IMR-90 (cell line): Measurements from ENCODE around the gene CIDEA. TPM values are rescaled to one million over a fixed set of nuclear protein-coding genes. Genes with fewer than 3 reads are reported as not detected.

Experiments
- ATAC-seq: fragments of 200-7000 bp; cut with Tn5 transposase; 2 replicates; pipeline ENCODE4 v1.9.1; 2020; ENCODE audit warnings: low read depth, mild to moderate bottlenecking, moderate library complexity
- BruUV-seq: library from RNA; stranded (reverse); fragments of 400-500 nt; replicated peaks from 2 replicates; lab custom pipeline; 2021; lab: Mats Ljungman, UMichigan
- CTCF ChIA-PET: fragments of 300-600 bp; formaldehyde crosslinking; extraction: SDS; loops from one replicate; lab custom pipeline; 2021; ENCODE audit warnings: antibody characterized with exemption; lab: Yijun Ruan, JAX
- POLR2A ChIA-PET: fragments of 300-600 bp; sonication (Branson Sonifier 250); formaldehyde crosslinking; loops from one replicate; lab custom pipeline; 2022; ENCODE audit warnings: antibody characterized with exemption; ENCODE audit not compliant: unreplicated experiment; lab: Charles Lee
- DNase-seq: peaks from one replicate; pipeline ENCODE4 v3.0.0; 2013
- H2AFZ ChIP-seq: replicated peaks from 2 replicates; pipeline ENCODE3; 2013; ENCODE audit warnings: low read length, mild to moderate bottlenecking; ENCODE audit not compliant: poor library complexity
- H2AK5ac ChIP-seq: 2 replicates; pipeline ENCODE4 v1.6.1; 2013; ENCODE audit warnings: low read depth, low read length, inconsistent platforms
- H2AK9ac ChIP-seq: replicated peaks from 2 replicates; pipeline ENCODE3; 2013; ENCODE audit warnings: mild to moderate bottlenecking, low read depth, low read length, moderate library complexity; ENCODE audit not compliant: poor library complexity
- H2BK120ac ChIP-seq: 2 replicates; pipeline ENCODE4 v1.6.1; 2013; ENCODE audit warnings: low read depth, low read length, inconsistent platforms
- H2BK15ac ChIP-seq: 3 replicates; pipeline ENCODE4 v1.6.1; 2013; ENCODE audit warnings: low read depth, low read length, inconsistent platforms
- H2BK20ac ChIP-seq: 2 replicates; pipeline ENCODE4 v1.6.1; 2013; ENCODE audit warnings: low read depth, mild to moderate bottlenecking, inconsistent platforms, low read length, moderate library complexity
- H2BK5ac ChIP-seq: 2 replicates; pipeline ENCODE4 v1.6.1; 2013; ENCODE audit warnings: mild to moderate bottlenecking, low read depth, low read length, inconsistent platforms; ENCODE audit not compliant: poor library complexity, severe bottlenecking
- H3K14ac ChIP-seq: replicated peaks from 2 replicates; pipeline ENCODE4 v1.6.1; 2013; ENCODE audit warnings: low read depth, low read length, inconsistent platforms
- H3K18ac ChIP-seq: 2 replicates; pipeline ENCODE4 v1.6.1; 2013; ENCODE audit warnings: low read depth, low read length, control low read depth
- H3K23ac ChIP-seq: 2 replicates; pipeline ENCODE4 v1.6.1; 2013; ENCODE audit warnings: low read depth, low read length, inconsistent platforms
- H3K27ac ChIP-seq: 2 replicates; pipeline ENCODE4 v1.5.1; 2013; ENCODE audit warnings: mild to moderate bottlenecking, control low read depth, low read length; ENCODE audit not compliant: insufficient read depth
- H3K27me3 ChIP-seq: 2 replicates; pipeline ENCODE4 v1.6.1; 2013; ENCODE audit warnings: low read length; ENCODE audit not compliant: control insufficient read depth, insufficient read depth
- H3K36me3 ChIP-seq: 2 replicates; pipeline ENCODE4 v1.6.1; 2013; ENCODE audit warnings: low read length, mixed read lengths; ENCODE audit not compliant: control insufficient read depth, insufficient read depth
- H3K4ac ChIP-seq: 2 replicates; pipeline ENCODE4 v1.6.1; 2013; ENCODE audit warnings: low read depth, low read length, inconsistent platforms
- H3K4me1 ChIP-seq: 2 replicates; pipeline ENCODE4 v1.6.1; 2013; ENCODE audit warnings: low read length, mixed read lengths; ENCODE audit not compliant: control insufficient read depth, insufficient read depth
- H3K4me2 ChIP-seq: 2 replicates; pipeline ENCODE4 v1.6.1; 2013; ENCODE audit warnings: low read depth, mild to moderate bottlenecking, control low read depth, low read length, moderate library complexity
- H3K4me3 ChIP-seq: 2 replicates; pipeline ENCODE4 v1.5.1; 2013; ENCODE audit warnings: low read depth, mild to moderate bottlenecking, control low read depth, low read length, moderate library complexity; ENCODE audit not compliant: insufficient read depth
- H3K56ac ChIP-seq: 2 replicates; pipeline ENCODE4 v1.6.1; 2013; ENCODE audit warnings: low read length, inconsistent platforms; ENCODE audit not compliant: insufficient read depth; ENCODE audit errors: extremely low read depth
- H3K79me1 ChIP-seq, 2 experiments: 2 replicates each; pipeline ENCODE4 v1.6.1; 2013; ENCODE audit warnings: low read length in 2 of 2, inconsistent platforms in 1 of 2, low read depth in 1 of 2
- H3K9ac ChIP-seq: 2 replicates; pipeline ENCODE4 v1.6.1; 2013; ENCODE audit warnings: low read depth, low read length, control low read depth
- H3K9me1 ChIP-seq: 2 replicates; pipeline ENCODE4 v1.6.1; 2013; ENCODE audit warnings: low read length, inconsistent platforms; ENCODE audit not compliant: insufficient read depth
- H3K9me3 ChIP-seq: 2 replicates; pipeline ENCODE4 v1.6.1; 2013; ENCODE audit warnings: low read length; ENCODE audit not compliant: control insufficient read depth, insufficient read depth
- H4K20me1 ChIP-seq: 2 replicates; pipeline ENCODE4 v1.6.1; 2013; ENCODE audit warnings: low read length, inconsistent platforms; ENCODE audit not compliant: insufficient read depth
- H4K5ac ChIP-seq: 2 replicates; pipeline ENCODE4 v1.6.1; 2013; ENCODE audit warnings: mild to moderate bottlenecking, low read depth, low read length, control low read depth
- H4K8ac ChIP-seq, 2 experiments: 2 replicates each; pipeline ENCODE4 v1.6.1; 2013; ENCODE audit warnings: low read depth in 2 of 2, low read length in 2 of 2, control low read depth in 1 of 2, inconsistent platforms in 1 of 2
- H4K91ac ChIP-seq: 2 replicates; pipeline ENCODE4 v1.6.1; 2013; ENCODE audit warnings: low read depth, low read length, inconsistent platforms; ENCODE audit not compliant: insufficient read depth
- BHLHE40 ChIP-seq: fragments of 150-350 bp; IDR thresholded peaks from 2 replicates; pipeline ENCODE4 v1.6.1; 2016; ENCODE audit warnings: mild to moderate bottlenecking, low read depth, low read length
- CEBPB ChIP-seq: IDR thresholded peaks from 2 replicates; pipeline ENCODE4 v1.6.1; 2012; ENCODE audit warnings: low read depth, low read length, improper control_type of control experiment
- CHD1 ChIP-seq: IDR thresholded peaks from 2 replicates; pipeline ENCODE4 v1.6.1; 2012; ENCODE audit warnings: low read depth, low read length, improper control_type of control experiment
- FOS ChIP-seq: fragments of 150-350 bp; IDR thresholded peaks from 2 replicates; pipeline ENCODE4 v1.6.1; 2016; ENCODE audit warnings: low read depth, low read length
- MAFK ChIP-seq: IDR thresholded peaks from 2 replicates; pipeline ENCODE4 v1.6.1; 2012; ENCODE audit warnings: low read depth, low read length, improper control_type of control experiment
- MAZ ChIP-seq: IDR thresholded peaks from 2 replicates; pipeline ENCODE4 v1.6.1; 2012; ENCODE audit warnings: low read depth, mild to moderate bottlenecking, low read length, improper control_type of control experiment, moderate library complexity, borderline replicate concordance
- POLR2A ChIP-seq: IDR thresholded peaks from 2 replicates; pipeline ENCODE4 v1.6.1; 2012; ENCODE audit warnings: mild to moderate bottlenecking, low read depth, low read length
- RAD21 ChIP-seq: IDR thresholded peaks from 2 replicates; pipeline ENCODE4 v1.6.1; 2012; ENCODE audit warnings: low read length, improper control_type of control experiment
- RCOR1 ChIP-seq: IDR thresholded peaks from 2 replicates; pipeline ENCODE4 v1.6.1; 2012; ENCODE audit warnings: mild to moderate bottlenecking, low read length, improper control_type of control experiment; ENCODE audit not compliant: insufficient replicate concordance
- RFX5 ChIP-seq: IDR thresholded peaks from 2 replicates; pipeline ENCODE4 v1.8.0; 2012; ENCODE audit warnings: low read depth, mild to moderate bottlenecking, low read length, moderate library complexity
- SMC3 ChIP-seq: fragments of 150-350 bp; IDR thresholded peaks from 2 replicates; pipeline ENCODE4 v1.6.1; 2016; ENCODE audit warnings: low read depth, mild to moderate bottlenecking, antibody characterized with exemption, low read length, moderate library complexity
- WGBS, 2 experiments: methylation state at CpG; one replicate each; pipeline versions ENCODE4 v1.1.5 to v1.1.7; 2013; ENCODE audit warnings: missing lambda C conversion rate in 2 of 2; ENCODE audit not compliant: insufficient read length in 1 of 2; ENCODE audit errors: extremely low coverage in 2 of 2; 5-methylcytosine and 5-hydroxymethylcytosine counted together
- dilution Hi-C: fragments of 300-500 bp; cut with HindIII; formaldehyde crosslinking; loops from one replicate; pipeline ENCODE4 v1.14.3; 2018; ENCODE audit warnings: low sequenced_read_pairs; ENCODE audit not compliant: unreplicated experiment
- in situ Hi-C: fragments of 300-500 bp; cut with MboI; formaldehyde crosslinking; loops from 3 replicates; pipeline ENCODE4 v1.14.3; 2019; ENCODE audit warnings: low sequenced_read_pairs, inconsistent platforms, mixed read lengths
- intact Hi-C: fragments of 100-400 bp; cut with micrococcal nuclease; formaldehyde crosslinking; loops from 2 replicates; pipeline ENCODE4 v1.10.0; 2022
- polyA plus RNA-seq, 3 experiments: library from polyadenylated mRNA; depleted of rRNA; stranded (reverse); fragments of >200 nt; gene quantifications; 2 replicates each; pipeline ENCODE4 v1.2.3, GENCODE V29; 2012; ENCODE audit warnings: low replicate concordance in 1 of 3
- total RNA-seq: library from RNA; depleted of rRNA; stranded (reverse); fragments of >200 nt; gene quantifications from 2 replicates; pipeline ENCODE4 v1.2.3, GENCODE V29; 2012
- TF ChIP-seq, protein P1 (sequence below): conservative IDR thresholded peaks from 2 replicates; pipeline ENCODE4 v1.5.1; 2012; ENCODE audit warnings: mild to moderate bottlenecking, low read depth, low read length, improper control_type of control experiment
- TF ChIP-seq, protein P2 (sequence below): fragments of 150-350 bp; IDR thresholded peaks from 2 replicates; pipeline ENCODE4 v1.6.1; 2017; ENCODE audit warnings: mild to moderate bottlenecking, antibody characterized with exemption, low read length, low read depth

CIDEA gene
- total and polyA plus RNA-seq, 2 of the 4 experiments (the other 2 are of a cell fraction) = not detected

GRCh38 chr18:12253663-12254135, 462 bp upstream of the CIDEA start:
- no peaks in the 10 kb centered on the region; the same call in 1 of the 2 replicates for H4K20me1 ChIP-seq
- no peaks in the 10 kb centered on the region for H3K79me1 ChIP-seq
- H3K18ac ChIP-seq = no peak overlapping the region
- no TSS peak for BruUV-seq
- no peak overlapping the region for H4K8ac ChIP-seq
- peaks cover 77% of the 10 kb centered on the region for H3K27me3 ChIP-seq
- no peak overlapping the region for H4K5ac ChIP-seq
- ATAC-seq = peak; percentile 13; the same call in 1 of the 2 replicates
- H3K14ac ChIP-seq = no peak overlapping the region
- CTCF ChIA-PET = no interaction called here
- in situ Hi-C loops = no loop called here
- POLR2A ChIA-PET = no interaction called here
- no peaks in the 10 kb centered on the region; the same call in 1 of the 2 replicates for H3K9me3 ChIP-seq
- peaks cover 3% of the 10 kb centered on the region; the same call in 1 of the 2 replicates for H3K4me1 ChIP-seq
- no peak overlapping the region for H3K9ac ChIP-seq
- no peak overlapping the region for H2AK9ac ChIP-seq
- no peak for DNase-seq
- H3K9me1 ChIP-seq = peaks cover 10% of the 10 kb centered on the region; the same call in 1 of the 2 replicates
- H3K36me3 ChIP-seq = no peaks in the 10 kb centered on the region
- WGBS, 2 experiments = 6% methylated on average over 12 of the region's 20 CpGs; no CpG with 5 or more reads in 1 of the 2 experiments
- intact Hi-C loops = no loop called here
- H3K4me3 ChIP-seq = no peak overlapping the region; the same call in 1 of the 2 replicates
- peak overlapping the region; percentile 77 for H3K4me2 ChIP-seq
- no peak overlapping the region for H2BK120ac ChIP-seq
- H3K56ac ChIP-seq = no peak overlapping the region
- no peak overlapping the region for H2BK20ac ChIP-seq
- no peak overlapping the region for H2BK15ac ChIP-seq
- no peak overlapping the region for H2BK5ac ChIP-seq
- H4K91ac ChIP-seq = no peak overlapping the region
- H3K23ac ChIP-seq = no peak overlapping the region
- dilution Hi-C loops = no loop called here
- H3K27ac ChIP-seq = no peak overlapping the region
- H2AK5ac ChIP-seq = no peak overlapping the region
- H3K4ac ChIP-seq = no peak overlapping the region
- peak overlapping the region; percentile 69 for H2AFZ ChIP-seq
- TF ChIP-seq MAZ (no peak), RFX5 (no peak), SMC3 (no peak), CEBPB (no peak), RAD21 (no peak), MAFK (no peak), FOS (no peak), CHD1 (no peak), RCOR1 (no peak), BHLHE40 (no peak), POLR2A (no peak)
- TF ChIP-seq, protein P1, sequence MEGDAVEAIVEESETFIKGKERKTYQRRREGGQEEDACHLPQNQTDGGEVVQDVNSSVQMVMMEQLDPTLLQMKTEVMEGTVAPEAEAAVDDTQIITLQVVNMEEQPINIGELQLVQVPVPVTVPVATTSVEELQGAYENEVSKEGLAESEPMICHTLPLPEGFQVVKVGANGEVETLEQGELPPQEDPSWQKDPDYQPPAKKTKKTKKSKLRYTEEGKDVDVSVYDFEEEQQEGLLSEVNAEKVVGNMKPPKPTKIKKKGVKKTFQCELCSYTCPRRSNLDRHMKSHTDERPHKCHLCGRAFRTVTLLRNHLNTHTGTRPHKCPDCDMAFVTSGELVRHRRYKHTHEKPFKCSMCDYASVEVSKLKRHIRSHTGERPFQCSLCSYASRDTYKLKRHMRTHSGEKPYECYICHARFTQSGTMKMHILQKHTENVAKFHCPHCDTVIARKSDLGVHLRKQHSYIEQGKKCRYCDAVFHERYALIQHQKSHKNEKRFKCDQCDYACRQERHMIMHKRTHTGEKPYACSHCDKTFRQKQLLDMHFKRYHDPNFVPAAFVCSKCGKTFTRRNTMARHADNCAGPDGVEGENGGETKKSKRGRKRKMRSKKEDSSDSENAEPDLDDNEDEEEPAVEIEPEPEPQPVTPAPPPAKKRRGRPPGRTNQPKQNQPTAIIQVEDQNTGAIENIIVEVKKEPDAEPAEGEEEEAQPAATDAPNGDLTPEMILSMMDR = no peak
- TF ChIP-seq, protein P2, sequence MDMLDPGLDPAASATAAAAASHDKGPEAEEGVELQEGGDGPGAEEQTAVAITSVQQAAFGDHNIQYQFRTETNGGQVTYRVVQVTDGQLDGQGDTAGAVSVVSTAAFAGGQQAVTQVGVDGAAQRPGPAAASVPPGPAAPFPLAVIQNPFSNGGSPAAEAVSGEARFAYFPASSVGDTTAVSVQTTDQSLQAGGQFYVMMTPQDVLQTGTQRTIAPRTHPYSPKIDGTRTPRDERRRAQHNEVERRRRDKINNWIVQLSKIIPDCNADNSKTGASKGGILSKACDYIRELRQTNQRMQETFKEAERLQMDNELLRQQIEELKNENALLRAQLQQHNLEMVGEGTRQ = no peak
